ENCODE measurements around the gene UNC119B.

UNC119B gene

GRCh38 chr12:120686690-120687577 is 23.3 kb upstream of the UNC119B start, which contains the start of gene MLEC (continued):
- no peak for TF ChIP-seq AEBP2 (tag by site-specific recombination; IDR thresholded peaks at IDR 0.05; ENCODE audit: borderline replicate concordance)
- TF ChIP-seq ZIC2 (tag by site-specific recombination; IDR thresholded peaks at IDR 0.05) = no peak; the same call in 1 of the 2 replicates
- no peak for TF ChIP-seq ZNF548 (tag by site-specific recombination; IDR thresholded peaks at IDR 0.05)
- TF ChIP-seq ZNF658 (tag by site-specific recombination; IDR thresholded peaks at IDR 0.05) = no peak

GRCh38 chr12:120687578-120688289 is 22.5 kb upstream of the UNC119B start:
- Histone ChIP-seq H3K36me3 (ENCODE audit: control insufficient read depth in 2 of 2, insufficient read depth in 1 of 2, low read length in 2 of 2) (no peaks in the 10 kb centered on the region), H3K9me3 (ENCODE audit: control insufficient read depth, insufficient read depth, low read depth, low read length) (no peaks in the 10 kb centered on the region), H3K4me3 (ENCODE audit: low read depth, low read length) (peak overlapping the region; percentile 81), H3K4me1 (ENCODE audit: control insufficient read depth, insufficient read depth, low read length) (peaks cover 14% of the 10 kb centered on the region), H3K27ac (ENCODE audit: extremely low read depth, low read depth, low read length) (peak overlapping the region; percentile 76; the same call in 1 of the 2 replicates)
- peak; percentile 85 for TF ChIP-seq ZNF18 (tag by site-specific recombination; IDR thresholded peaks at IDR 0.05)
- no peak for TF ChIP-seq PRDM1 (tag by site-specific recombination; IDR thresholded peaks at IDR 0.05)
- no peak for TF ChIP-seq ZNF558 (tag by site-specific recombination; IDR thresholded peaks at IDR 0.05)
- TF ChIP-seq ZNF335 (tag by site-specific recombination; conservative IDR thresholded peaks at IDR 0.05) = peak; percentile 81
- peak; percentile 35; the same call in 1 of the 2 replicates for TF ChIP-seq SP2 (tag by site-specific recombination; IDR thresholded peaks at IDR 0.05)
- no peak for TF ChIP-seq ZBTB21 (tag by site-specific recombination; IDR thresholded peaks at IDR 0.05)
- TF ChIP-seq, protein P1, sequence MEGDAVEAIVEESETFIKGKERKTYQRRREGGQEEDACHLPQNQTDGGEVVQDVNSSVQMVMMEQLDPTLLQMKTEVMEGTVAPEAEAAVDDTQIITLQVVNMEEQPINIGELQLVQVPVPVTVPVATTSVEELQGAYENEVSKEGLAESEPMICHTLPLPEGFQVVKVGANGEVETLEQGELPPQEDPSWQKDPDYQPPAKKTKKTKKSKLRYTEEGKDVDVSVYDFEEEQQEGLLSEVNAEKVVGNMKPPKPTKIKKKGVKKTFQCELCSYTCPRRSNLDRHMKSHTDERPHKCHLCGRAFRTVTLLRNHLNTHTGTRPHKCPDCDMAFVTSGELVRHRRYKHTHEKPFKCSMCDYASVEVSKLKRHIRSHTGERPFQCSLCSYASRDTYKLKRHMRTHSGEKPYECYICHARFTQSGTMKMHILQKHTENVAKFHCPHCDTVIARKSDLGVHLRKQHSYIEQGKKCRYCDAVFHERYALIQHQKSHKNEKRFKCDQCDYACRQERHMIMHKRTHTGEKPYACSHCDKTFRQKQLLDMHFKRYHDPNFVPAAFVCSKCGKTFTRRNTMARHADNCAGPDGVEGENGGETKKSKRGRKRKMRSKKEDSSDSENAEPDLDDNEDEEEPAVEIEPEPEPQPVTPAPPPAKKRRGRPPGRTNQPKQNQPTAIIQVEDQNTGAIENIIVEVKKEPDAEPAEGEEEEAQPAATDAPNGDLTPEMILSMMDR (tag by site-specific recombination; IDR thresholded peaks at IDR 0.05) = 0 out of 2 replicates have a peak, but pooled peaks have one; percentile 15
- CTCF ChIA-PET = interaction anchor here (0.6 to 0.8 kb wide), 2 partner anchors 38 to 385 kb away, joined by 3 to 4 read pairs; no protein-coding TSS in a partner anchor
- POLR2A ChIA-PET = interaction anchor here (1.4 to 1.5 kb wide), 2 partner anchors 24 to 39 kb away, joined by 4 to 5 read pairs; no protein-coding TSS in a partner anchor

GRCh38 chr12:120688527-120689071 is 21.7 kb upstream of the UNC119B start:
- Histone ChIP-seq H3K4me1 (ENCODE audit: control insufficient read depth, insufficient read depth, low read length) (peaks cover 14% of the 10 kb centered on the region), H3K27ac (ENCODE audit: extremely low read depth, low read depth, low read length) (no peak overlapping the region), H3K9me3 (ENCODE audit: control insufficient read depth, insufficient read depth, low read depth, low read length) (no peaks in the 10 kb centered on the region), H3K4me3 (ENCODE audit: low read depth, low read length) (peak overlapping the region; percentile 81), H3K36me3 (ENCODE audit: control insufficient read depth in 2 of 2, insufficient read depth in 1 of 2, low read length in 2 of 2) (peaks cover 0 to 7% of the 10 kb centered on the region in 2 experiments; a peak in 1 of 3 replicates)
- CTCF ChIA-PET = interaction anchor here (0.6 to 2.0 kb wide), 5 partner anchors 23 to 386 kb away, joined by 3 to 5 read pairs (median 4); no protein-coding TSS in a partner anchor
- TF ChIP-seq ZNF335 (tag by site-specific recombination; conservative IDR thresholded peaks at IDR 0.05) (no peak), PRDM1 (tag by site-specific recombination; IDR thresholded peaks at IDR 0.05) (peak; percentile 58; the same call in 1 of the 2 replicates), OSR2 (tag by site-specific recombination; IDR thresholded peaks at IDR 0.05) (peak; percentile 32; the same call in 1 of the 2 replicates), ZNF600 (tag by site-specific recombination; IDR thresholded peaks at IDR 0.05) (peak; percentile 34; the same call in 1 of the 2 replicates)
- POLR2A ChIA-PET = no interaction called here

Data from HEK293 (cell line).